OCI-LY3 (cell line): ENCODE data around the gene SDHAF1.

Experiments
- EZH2phosphoT487 ChIP-seq: fragments of 200-600 bp; shearing (Covaris generic); IDR thresholded peaks from 2 replicates; pipeline ENCODE4 v1.6.1; 2018; ENCODE audit warnings: antibody characterized with exemption, mixed run types, low read depth
- TF ChIP-seq, protein P1 (sequence below): fragments of 200-600, 300-600 bp; sonication (generic); IDR thresholded peaks from 2 replicates; pipeline ENCODE4 v1.5.1; 2014; ENCODE audit warnings: antibody characterized with exemption, low read length, low read depth

- TF ChIP-seq, protein P1, sequence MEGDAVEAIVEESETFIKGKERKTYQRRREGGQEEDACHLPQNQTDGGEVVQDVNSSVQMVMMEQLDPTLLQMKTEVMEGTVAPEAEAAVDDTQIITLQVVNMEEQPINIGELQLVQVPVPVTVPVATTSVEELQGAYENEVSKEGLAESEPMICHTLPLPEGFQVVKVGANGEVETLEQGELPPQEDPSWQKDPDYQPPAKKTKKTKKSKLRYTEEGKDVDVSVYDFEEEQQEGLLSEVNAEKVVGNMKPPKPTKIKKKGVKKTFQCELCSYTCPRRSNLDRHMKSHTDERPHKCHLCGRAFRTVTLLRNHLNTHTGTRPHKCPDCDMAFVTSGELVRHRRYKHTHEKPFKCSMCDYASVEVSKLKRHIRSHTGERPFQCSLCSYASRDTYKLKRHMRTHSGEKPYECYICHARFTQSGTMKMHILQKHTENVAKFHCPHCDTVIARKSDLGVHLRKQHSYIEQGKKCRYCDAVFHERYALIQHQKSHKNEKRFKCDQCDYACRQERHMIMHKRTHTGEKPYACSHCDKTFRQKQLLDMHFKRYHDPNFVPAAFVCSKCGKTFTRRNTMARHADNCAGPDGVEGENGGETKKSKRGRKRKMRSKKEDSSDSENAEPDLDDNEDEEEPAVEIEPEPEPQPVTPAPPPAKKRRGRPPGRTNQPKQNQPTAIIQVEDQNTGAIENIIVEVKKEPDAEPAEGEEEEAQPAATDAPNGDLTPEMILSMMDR, result no peak
- no peak for TF ChIP-seq EZH2phosphoT487
Measured at GRCh38 chr19:35991731-35992450, 3.1 kb upstream of the SDHAF1 start.
